HL-60/S4 (cell line): ENCODE results near the gene NRG3.

Experiments
- in situ Hi-C: fragments of 300-500 bp; cut with MboI; formaldehyde crosslinking; loops from 2 replicates; pipeline ENCODE4 v1.14.3; 2022; ENCODE audit warnings: low sequenced_read_pairs

NRG3 gene

DNA sequence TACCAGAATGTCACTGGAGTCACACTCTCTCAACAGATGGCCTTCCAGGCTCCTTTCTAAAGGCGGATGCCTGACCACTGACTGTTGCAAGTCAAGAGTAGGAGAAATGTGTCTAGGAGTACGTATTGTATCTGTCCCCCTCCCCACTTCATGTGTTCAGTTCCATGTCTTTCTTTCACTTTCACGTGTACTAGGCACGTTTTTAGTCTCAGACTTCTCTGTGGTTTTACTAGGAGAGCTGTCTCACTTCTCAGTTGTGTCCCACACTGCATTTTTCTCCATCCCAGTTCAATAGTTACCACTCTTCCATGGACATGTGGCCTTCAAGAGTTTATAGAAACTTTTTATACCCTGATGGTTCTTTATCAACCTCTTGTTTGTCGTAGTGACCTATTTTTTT lies 893.0 kb downstream of the NRG3 start:
- in situ Hi-C loops, result no loop called here

- in situ Hi-C loops, result no loop called here
Measured at GRCh38 chr10:82778908-82779307, 903.9 kb downstream of the NRG3 start.

DNA sequence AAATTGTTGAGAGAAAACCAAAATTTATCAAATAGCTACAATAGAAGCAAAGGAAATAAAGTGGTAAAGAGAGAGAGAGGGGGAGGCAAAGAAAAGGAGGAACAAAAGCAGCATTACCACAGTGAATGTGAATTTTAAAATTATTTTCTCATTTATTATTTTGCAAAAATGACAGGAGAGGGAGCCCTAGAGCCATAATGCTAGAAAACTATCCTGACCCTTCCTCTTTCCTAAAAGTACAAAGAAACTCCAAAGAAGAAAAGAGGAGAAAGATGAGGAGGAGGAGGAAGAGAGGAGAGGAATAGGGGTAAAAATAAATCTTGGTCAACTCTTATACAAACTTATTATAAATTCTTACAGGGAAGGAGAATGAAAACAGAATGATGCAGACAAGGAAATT lies 921.5 kb downstream of the NRG3 start:
- in situ Hi-C loops, result no loop called here

DNA sequence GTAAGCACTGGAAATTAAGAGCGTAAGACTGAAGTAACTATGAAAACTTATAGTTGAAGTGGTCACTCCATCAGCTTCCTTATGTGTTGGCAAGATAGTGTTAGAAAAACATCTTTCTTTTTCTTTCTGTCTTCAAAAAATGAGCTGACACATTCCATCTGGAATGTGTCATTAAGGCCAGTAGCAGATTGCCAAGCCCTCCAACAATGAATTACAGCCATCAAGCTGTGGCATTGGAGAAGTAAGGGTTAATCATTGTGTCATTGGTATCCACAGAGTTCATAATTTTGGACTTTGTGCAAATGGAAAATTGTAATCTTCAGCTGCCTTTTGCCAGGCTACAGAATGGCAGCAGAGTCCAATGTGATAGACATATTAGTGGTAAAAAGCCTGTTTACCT lies 926.3 kb downstream of the NRG3 start:
- in situ Hi-C loops, result no loop called here

GRCh38 chr10:82811621-82812020 lies 936.6 kb downstream of the NRG3 start:
- in situ Hi-C loops, result no loop called here

GRCh38 chr10:82813856-82814255 lies 938.9 kb downstream of the NRG3 start:
- in situ Hi-C loops, result no loop called here

DNA sequence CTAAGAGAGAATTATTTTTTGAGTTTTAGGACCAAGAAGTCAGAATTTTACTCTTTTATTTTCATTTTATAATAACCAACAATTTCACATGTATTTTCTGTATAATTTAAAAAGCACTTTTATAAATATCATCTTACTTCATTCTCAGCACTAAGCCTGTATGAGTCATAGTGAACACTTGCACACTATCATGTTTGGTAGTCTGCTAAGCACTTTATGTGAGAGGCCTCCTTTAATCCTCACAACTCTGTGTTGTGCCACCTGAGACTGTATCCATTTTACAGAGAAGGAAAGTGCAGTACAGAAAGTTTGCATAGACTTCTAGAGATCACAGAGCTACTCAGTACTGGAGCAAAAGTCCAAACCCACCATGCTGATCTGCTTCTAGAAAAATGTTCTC lies 939.6 kb downstream of the NRG3 start:
- in situ Hi-C loops, result no loop called here

GRCh38 chr10:82815680-82816079 lies 940.7 kb downstream of the NRG3 start:
- in situ Hi-C loops, result no loop called here

GRCh38 chr10:82817676-82818422 lies 942.9 kb downstream of the NRG3 start:
- in situ Hi-C loops, result no loop called here

- in situ Hi-C loops, result no loop called here
Measured at GRCh38 chr10:82821043-82821442, 946.0 kb downstream of the NRG3 start.

- in situ Hi-C loops, result no loop called here
Measured at GRCh38 chr10:82826132-82826531, 951.1 kb downstream of the NRG3 start.

- in situ Hi-C loops, result no loop called here
Measured at GRCh38 chr10:82827901-82828300, 952.9 kb downstream of the NRG3 start.

- in situ Hi-C loops, result no loop called here
Measured at GRCh38 chr10:82847242-82847641, 972.2 kb downstream of the NRG3 start.

GRCh38 chr10:82850191-82850590 lies 975.2 kb downstream of the NRG3 start:
- in situ Hi-C loops, result no loop called here

DNA sequence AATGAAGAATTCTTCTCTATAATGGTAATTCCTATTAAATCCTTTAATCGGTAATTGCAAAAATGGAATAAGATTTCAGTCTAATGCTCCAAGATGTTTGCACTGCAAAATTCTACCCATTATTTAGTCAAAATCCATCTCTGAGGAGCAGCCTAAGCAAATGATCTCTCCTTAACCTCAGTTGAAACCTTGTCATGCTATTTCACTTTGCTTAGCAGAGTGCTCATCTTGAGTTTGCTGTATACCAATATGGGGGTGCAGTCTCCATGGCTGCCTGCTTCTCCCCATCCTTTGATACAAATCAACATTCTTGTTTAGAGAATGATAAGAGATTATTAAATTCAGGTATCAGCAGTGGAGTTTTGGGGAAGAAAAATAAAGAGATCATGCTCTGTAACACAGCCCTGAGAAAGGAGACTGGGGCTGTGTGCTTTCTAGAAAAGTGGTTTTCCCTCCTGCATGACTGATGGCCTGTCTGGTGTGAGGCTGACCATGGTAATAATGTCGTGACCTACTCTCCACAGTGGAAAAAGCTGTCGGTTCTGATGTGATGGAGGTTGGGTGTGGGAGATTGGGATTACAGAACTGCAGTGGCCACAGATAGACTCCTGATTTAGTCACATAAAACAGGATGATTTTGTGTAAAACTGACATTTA lies 982.1 kb downstream of the NRG3 start:
- in situ Hi-C loops, result no loop called here

- in situ Hi-C loops, result no loop called here
Measured at GRCh38 chr10:82861889-82862288, 986.9 kb downstream of the NRG3 start.

- in situ Hi-C loops, result no loop called here
Measured at GRCh38 chr10:82865366-82865765, 990.4 kb downstream of the NRG3 start.

- in situ Hi-C loops, result no loop called here
Measured at GRCh38 chr10:82866424-82867020, 991.5 kb downstream of the NRG3 start.

DNA sequence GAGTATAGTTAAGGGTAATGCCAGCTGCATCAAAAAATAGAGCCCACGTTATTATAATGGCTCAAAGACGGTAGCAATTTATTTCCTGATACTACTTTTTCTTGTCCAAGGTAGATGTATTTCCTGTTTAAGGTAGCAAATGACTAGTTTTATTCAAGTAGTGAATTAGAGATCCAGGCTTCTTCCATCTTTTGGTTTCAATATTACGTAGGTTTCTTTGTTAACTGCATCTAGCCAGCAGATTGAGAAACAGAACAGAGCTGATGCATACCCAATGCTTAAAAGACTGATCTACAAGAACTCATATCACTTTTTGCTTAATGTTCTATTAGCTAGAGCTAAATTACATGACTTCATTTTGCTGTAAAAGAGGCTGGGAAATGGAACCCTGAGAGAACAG lies 992.1 kb downstream of the NRG3 start:
- in situ Hi-C loops, result no loop called here

- in situ Hi-C loops, result no loop called here
Measured at GRCh38 chr10:82874671-82875070, 999.7 kb downstream of the NRG3 start.

- in situ Hi-C loops, result no loop called here
Measured at GRCh38 chr10:82880776-82881290, 1005.8 kb downstream of the NRG3 start.

GRCh38 chr10:82882722-82883121 lies 1007.7 kb downstream of the NRG3 start:
- in situ Hi-C loops, result no loop called here
